Activated T-helper 1 cell treated with anti-CD3 and anti-CD28 coated beads, Interleukin-2, amount 50 U/mL, for 16 hours (primary cell): ENCODE data around the gene GAPVD1.
"Not testable (repeated sequence)": the region's sequence is repeated elsewhere in the genome, so short reads cannot be mapped to it uniquely, and the experiment has no call there.

Source experiments
- DNase-seq, 2 donors: peaks; one replicate each; pipeline ENCODE4 v3.0.0-alpha.2; 2020; ENCODE audit warnings: low read depth in 1 of 2, low spot score in 1 of 2

GAPVD1 gene

GRCh38 chr9:125312411-125312810 lies 50.8 kb downstream of the GAPVD1 start:
- no peak for DNase-seq

- not testable (repeated sequence) for DNase-seq
These were observed 54.7 kb downstream of the GAPVD1 start for GRCh38 chr9:125316359-125316758.

GRCh38 chr9:125317704-125318103 lies 56.1 kb downstream of the GAPVD1 start:
- DNase-seq = no peak

- no peak for DNase-seq
These were observed 59.9 kb downstream of the GAPVD1 start for GRCh38 chr9:125321496-125321895.

- DNase-seq = no peak
These were observed 62.0 kb downstream of the GAPVD1 start for GRCh38 chr9:125323615-125324014.

- DNase-seq = no peak
These were observed 64.2 kb downstream of the GAPVD1 start for GRCh38 chr9:125325826-125326225.

GRCh38 chr9:125329978-125330377 lies 68.4 kb downstream of the GAPVD1 start:
- no peak for DNase-seq

- DNase-seq = no peak
These were observed 69.0 kb downstream of the GAPVD1 start for GRCh38 chr9:125330587-125330986.

- no peak for DNase-seq
These were observed 70.9 kb downstream of the GAPVD1 start for GRCh38 chr9:125332527-125332926.

GRCh38 chr9:125337236-125337635 lies 75.6 kb downstream of the GAPVD1 start:
- no peak for DNase-seq

GRCh38 chr9:125338929-125339328 lies 77.3 kb downstream of the GAPVD1 start:
- DNase-seq = no peak

GRCh38 chr9:125341566-125341965 lies 79.9 kb downstream of the GAPVD1 start:
- DNase-seq = no peak

GRCh38 chr9:125343518-125344275 lies 82.1 kb downstream of the GAPVD1 start:
- DNase-seq = no peak

GRCh38 chr9:125346080-125346732 lies 84.6 kb downstream of the GAPVD1 start:
- DNase-seq = no peak

GRCh38 chr9:125355601-125356000 lies 94.0 kb downstream of the GAPVD1 start:
- no peak for DNase-seq

GRCh38 chr9:125356032-125356431 lies 94.4 kb downstream of the GAPVD1 start:
- no peak for DNase-seq

GRCh38 chr9:125359011-125359410 lies 97.4 kb downstream of the GAPVD1 start:
- no peak for DNase-seq

- no peak for DNase-seq
These were observed 99.0 kb downstream of the GAPVD1 start for GRCh38 chr9:125360601-125361000.

- no peak for DNase-seq
These were observed 100.4 kb downstream of the GAPVD1 start for GRCh38 chr9:125361837-125362531.

- DNase-seq = no peak
These were observed 105.0 kb downstream of the GAPVD1 start for GRCh38 chr9:125366676-125367075.

- no peak for DNase-seq
These were observed 109.2 kb downstream of the GAPVD1 start for GRCh38 chr9:125370786-125371185.
